Activated CD4-positive, alpha-beta T cell treated with anti-CD3 and anti-CD28 coated beads for 1 hour (primary cell): ENCODE data around the gene CLCN1.

Source experiments
- DNase-seq: peaks from one replicate; pipeline ENCODE4 v3.0.0-alpha.2; 2020

The CLCN1 gene

GRCh38 chr7:143296686-143297085 is 19.2 kb upstream of the CLCN1 start:
- no peak for DNase-seq

- no peak for DNase-seq
These were observed 16.6 kb upstream of the CLCN1 start for GRCh38 chr7:143299346-143299745.

DNA sequence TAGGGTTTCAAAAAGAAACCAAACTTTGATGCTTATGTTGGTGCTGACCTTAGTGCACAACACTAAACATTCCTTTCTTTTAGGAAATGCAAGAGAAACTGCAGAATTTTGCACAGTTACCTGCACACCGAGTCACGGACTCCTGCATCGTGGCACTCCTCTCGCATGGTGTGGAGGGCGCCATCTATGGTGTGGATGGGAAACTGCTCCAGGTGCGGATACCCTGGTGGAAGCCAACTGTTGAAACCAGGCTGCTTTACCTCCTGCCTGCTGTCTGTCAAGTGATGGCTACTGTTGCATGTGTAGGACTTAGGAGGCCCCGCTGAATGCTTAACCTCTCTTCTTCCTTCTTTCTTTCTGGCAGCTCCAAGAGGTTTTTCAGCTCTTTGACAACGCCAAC is 16.1 kb upstream of the CLCN1 start:
- peak; percentile 49 for DNase-seq

DNA sequence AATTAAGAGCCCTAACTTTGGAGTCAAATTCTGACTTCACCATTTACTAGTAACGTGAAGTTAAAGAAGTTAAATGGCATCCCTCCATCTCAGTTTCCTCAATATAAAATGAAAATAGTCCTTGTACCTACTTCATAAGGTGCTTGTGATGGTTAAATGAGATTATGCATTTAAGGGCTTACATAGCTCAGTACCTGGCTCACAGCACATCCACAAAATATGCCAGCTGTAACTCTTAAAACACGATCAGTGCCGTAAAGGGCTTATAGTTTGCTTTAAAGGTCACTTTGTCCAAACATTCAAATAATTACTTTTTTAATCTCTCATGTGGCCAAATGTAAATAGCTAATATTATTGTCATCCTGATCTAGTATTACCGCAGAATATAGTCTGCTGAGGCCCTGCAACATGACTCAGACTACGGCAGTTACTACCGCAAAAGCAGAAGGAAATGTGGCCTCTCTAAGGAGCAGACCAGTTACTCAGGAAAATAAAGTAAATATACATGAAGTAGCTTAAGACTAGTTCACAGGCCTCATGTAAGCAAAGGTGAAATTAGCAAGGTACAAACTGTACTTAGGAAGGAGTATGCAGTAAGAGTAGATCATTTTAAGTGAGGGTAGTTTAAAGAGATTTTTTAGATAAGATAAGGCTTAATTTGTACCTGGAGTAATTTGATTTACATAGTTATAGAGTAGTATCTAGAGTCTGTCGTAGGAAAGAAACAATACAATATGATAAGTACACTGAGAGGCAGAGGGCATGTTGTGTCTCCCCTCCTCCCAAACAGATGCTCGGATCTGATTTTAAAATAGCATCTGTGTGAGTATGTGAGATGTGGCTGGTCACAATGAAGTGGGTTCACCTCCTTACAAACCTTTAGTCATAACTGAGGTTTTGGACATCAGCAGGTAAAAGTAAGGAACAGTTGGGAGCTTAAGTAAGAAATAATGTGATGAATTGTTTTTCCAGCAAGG is 14.7 kb upstream of the CLCN1 start:
- no peak for DNase-seq

DNA sequence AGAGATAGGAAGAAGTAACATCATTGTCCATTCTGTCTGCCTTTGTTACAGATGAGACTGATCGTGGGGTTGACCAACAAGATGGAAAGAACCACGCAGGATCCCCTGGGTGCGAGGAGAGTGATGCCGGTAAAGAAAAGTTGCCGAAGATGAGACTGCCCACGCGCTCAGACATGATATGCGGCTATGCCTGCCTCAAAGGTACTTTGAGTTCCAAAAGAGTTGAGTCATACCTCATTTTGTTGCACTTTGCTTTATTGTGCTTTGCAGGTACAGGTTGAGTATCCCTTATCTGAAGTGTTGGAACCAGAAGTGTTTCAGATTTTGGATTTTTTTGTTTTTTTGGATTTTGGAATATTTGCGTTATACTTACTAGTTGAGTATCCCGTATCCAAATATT is 12.2 kb upstream of the CLCN1 start:
- DNase-seq, result no peak

- no peak for DNase-seq
These were observed 11.0 kb upstream of the CLCN1 start for GRCh38 chr7:143304938-143305337.

- DNase-seq, result peak; percentile 50
These were observed 10.4 kb upstream of the CLCN1 start for GRCh38 chr7:143305423-143306070.

- DNase-seq, result no peak
These were observed 7.3 kb upstream of the CLCN1 start for GRCh38 chr7:143308632-143309031.

- DNase-seq, result no peak
These were observed 1.8 kb upstream of the CLCN1 start for GRCh38 chr7:143314127-143314526.

DNA sequence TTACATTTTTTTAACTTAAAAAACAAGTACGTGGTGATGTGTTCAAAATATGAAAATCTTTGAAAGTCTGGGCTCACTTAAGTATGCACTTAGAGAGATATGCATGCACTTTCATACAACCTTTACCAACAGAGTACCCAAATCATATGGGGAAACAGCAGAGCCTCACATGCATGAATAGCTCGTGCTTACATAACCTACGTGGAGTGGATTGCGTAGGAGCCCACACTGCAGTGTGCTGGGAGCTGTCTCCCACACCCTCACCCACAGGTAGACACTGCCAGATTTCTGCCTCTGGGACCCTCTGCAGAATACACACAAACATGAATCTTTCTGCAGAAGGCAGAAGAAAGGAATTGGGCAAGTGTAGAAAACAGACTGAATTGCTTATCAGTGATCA is 581 bp downstream of the CLCN1 start:
- DNase-seq, result no peak

- no peak for DNase-seq
These were observed 2.8 kb downstream of the CLCN1 start for GRCh38 chr7:143318661-143319060.

- DNase-seq, result no peak
These were observed 4.7 kb downstream of the CLCN1 start for GRCh38 chr7:143320620-143321019.

DNA sequence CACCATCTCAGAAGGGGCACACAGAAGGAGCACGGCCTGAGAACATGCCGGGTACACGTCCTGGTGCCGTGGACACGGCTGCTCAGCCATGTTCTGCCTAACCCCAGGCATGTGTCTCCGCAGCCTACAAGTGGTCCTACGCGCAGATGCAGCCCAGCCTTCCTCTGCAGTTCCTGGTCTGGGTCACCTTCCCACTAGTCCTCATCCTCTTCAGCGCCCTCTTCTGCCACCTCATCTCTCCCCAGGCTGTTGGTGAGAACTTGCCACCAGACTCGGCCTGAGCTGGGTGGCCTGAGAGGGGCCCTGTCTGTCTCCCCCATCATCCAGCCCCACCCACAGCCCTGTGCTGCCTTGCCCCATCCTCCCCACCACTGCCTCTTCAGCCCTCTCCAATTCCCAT is 5.3 kb downstream of the CLCN1 start:
- DNase-seq, result no peak

DNA sequence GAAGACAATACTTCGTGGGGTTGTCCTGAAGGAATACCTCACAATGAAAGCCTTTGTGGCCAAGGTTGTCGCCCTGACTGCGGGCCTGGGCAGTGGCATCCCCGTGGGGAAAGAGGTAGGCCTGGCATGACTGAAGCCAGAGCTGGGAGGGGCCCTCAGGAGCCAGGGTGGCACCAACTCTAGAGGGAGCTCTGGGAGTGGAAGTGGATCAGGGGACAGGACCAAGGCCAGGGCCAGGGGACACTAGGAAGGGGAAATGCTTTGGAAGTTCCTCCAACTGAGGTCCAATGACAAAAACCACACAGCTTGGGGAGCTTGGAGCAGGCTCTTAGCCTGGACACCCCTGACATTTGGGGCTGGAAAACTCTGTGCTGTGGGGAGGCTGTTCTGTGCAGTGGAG is 5.8 kb downstream of the CLCN1 start:
- DNase-seq, result no peak

DNA sequence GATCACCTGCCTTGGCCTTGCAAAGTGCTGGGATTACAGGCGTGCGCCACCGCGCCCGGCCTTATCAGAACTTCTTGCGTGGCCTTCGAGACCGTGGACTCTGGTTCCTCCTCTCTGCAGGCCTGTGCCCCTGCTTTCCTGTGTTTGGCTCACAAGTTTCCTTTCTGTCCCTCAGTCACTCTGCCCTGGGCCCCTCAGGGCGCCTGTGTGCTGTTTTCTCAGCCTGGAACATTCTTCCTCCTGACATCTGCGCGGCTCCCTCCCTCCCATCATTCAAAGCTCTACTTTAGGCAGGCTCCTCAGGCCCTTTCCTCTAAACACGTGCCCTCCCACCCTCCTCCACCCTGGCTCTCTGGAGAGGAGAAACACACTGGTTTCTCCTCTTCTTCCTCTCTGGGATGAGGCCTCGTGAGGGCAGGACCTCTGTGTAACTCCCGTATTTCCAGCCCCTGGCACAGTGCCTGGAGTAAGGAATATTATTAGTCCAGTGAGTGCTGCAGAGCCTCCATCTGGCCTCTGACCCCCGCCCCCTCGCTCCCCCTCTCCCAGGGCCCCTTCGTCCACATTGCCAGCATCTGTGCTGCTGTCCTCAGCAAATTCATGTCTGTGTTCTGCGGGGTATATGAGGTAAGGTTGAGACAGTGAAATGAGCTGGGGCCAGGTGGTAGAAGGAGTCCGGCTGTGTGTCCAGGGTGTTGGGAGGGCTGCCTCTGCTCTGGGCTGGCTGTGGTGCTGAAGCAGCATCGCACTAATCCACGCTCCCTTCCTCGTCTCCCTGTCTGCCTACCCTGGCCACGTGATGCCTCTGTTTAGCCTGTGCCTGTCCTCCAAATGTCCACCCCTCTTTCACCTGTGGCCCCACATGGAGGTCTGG is 7.1 kb downstream of the CLCN1 start:
- no peak for DNase-seq

DNA sequence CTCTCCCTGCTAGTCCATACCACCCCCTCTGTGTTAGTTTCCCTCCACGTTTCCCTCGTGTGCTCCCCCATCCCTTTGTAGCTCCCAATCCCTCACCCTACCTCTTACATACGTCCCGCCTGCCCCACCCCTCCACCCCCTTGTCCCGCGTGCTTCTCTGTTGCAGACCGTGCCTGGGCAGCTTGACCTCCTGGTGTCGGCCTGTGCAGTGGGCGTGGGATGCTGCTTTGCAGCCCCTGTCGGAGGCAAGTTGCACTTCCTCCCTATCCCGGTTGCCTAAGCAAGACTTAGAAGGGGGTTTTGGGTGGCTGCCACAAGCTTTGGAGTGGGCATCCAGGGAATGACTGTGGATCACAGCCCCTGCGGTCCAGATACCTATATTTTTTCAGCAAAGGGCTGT is 7.7 kb downstream of the CLCN1 start:
- DNase-seq, result no peak

- no peak for DNase-seq
These were observed 9.3 kb downstream of the CLCN1 start for GRCh38 chr7:143325240-143325639.

DNA sequence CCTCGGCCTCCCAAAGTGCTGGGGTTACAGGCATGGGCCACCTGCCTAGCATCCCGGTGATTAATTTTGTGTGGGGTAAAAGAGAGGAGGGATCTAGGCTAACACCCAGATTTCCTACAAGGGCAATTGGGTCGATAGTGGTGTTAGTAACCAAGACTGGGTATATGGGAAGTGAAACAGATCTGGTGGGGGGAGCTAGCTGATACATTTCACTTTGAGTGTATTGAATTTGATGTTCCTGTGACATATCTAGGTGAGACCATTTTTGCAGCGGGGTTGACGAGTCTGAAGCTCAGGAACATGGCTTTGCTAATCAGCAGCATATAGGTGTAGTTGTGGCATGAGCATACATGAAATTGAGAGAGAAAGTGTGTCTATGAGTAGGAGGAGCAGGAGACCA is 12.0 kb downstream of the CLCN1 start:
- DNase-seq, result no peak

- no peak for DNase-seq
These were observed 13.7 kb downstream of the CLCN1 start for GRCh38 chr7:143329471-143330170.

DNA sequence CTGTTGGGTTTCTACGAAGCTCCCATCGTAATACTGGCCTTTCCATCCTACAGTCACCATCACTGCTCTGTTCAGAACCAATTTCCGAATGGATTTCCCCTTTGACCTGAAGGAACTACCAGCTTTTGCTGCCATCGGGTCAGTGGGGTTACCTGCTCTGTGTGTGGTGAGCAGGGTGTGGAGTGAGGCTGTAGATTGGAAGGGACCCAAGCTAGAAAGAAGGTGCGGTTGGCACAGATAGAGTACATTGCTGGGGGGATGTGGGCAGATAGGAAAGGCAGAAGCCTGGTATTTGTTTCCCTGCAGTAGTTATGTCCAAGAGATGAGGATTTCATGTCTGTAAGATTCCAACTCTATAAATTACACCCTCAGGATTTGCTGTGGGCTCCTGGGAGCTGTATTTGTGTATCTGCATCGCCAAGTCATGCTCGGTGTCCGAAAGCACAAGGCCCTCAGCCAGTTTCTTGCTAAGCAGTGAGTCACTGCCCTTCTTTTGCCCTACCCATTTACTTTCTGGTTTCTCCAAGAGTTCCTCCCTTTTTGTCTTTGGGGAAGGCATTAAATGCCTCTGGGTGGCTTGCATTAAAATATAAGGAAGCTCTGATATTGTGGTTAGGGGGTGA is 15.4 kb downstream of the CLCN1 start:
- DNase-seq, result no peak

DNA sequence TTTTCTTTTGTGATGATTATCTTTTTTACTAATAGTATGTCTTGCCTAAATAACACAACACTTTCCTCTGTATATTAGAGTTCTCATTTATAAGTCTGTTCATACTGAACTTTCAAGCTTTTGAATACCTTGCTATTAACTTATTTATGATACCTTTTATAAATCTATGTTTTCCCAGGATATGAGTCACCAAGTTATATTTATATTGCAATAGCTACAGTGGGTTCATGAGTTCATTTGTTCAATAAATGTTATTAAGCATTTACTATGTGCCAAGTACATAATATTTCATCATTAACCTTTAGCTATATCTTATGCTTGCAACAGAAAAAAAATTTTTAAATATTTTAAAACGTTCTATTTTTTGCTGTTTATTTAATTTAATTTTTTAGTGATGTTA is 18.3 kb downstream of the CLCN1 start:
- no peak for DNase-seq

GRCh38 chr7:143337216-143337615 is 21.3 kb downstream of the CLCN1 start:
- DNase-seq, result no peak
